DND-41 (cell line): ENCODE measurements around the gene ESR1.

Experiments used
- CTCF ChIP-seq: IDR thresholded peaks from 2 replicates; pipeline ENCODE4 v1.5.1; 2012; ENCODE audit warnings: borderline replicate concordance, low read length, moderate library complexity, mild to moderate bottlenecking; ENCODE audit not compliant: poor library complexity, severe bottlenecking; ENCODE audit errors: extremely low read depth
- EZH2 ChIP-seq: IDR thresholded peaks from 3 replicates; pipeline ENCODE4 v1.6.1; 2012; ENCODE audit warnings: borderline replicate concordance, low read depth, mild to moderate bottlenecking, moderate library complexity, low read length, inconsistent platforms; ENCODE audit not compliant: severe bottlenecking

GRCh38 chr6:152052061-152052460 lies 244.6 kb downstream of the ESR1 start:
- TF ChIP-seq CTCF (no peak), EZH2 (no peak)
